ENCODE data around the gene TK1.

Gene TK1

GRCh38 chr17:78132767-78133178, 54.1 kb downstream of the TK1 start:
- DNase-seq: no peak

- DNase-seq: no peak
Observed at GRCh38 chr17:78132084-78132676, 54.7 kb downstream of the TK1 start.

- DNase-seq: no peak
Observed at GRCh38 chr17:78131172-78132083, 55.4 kb downstream of the TK1 start.

- DNase-seq: peak; percentile 58
Observed at GRCh38 chr17:78130437-78131101, 56.3 kb downstream of the TK1 start, which contains the start of gene TMC8. TSS of gene TMC8 (plus strand) at chr17:78130771. CDS start at chr17:78131589, 818 bp downstream.

- no peak for DNase-seq
Observed at GRCh38 chr17:78130090-78130436, 56.8 kb downstream of the TK1 start.

DNA sequence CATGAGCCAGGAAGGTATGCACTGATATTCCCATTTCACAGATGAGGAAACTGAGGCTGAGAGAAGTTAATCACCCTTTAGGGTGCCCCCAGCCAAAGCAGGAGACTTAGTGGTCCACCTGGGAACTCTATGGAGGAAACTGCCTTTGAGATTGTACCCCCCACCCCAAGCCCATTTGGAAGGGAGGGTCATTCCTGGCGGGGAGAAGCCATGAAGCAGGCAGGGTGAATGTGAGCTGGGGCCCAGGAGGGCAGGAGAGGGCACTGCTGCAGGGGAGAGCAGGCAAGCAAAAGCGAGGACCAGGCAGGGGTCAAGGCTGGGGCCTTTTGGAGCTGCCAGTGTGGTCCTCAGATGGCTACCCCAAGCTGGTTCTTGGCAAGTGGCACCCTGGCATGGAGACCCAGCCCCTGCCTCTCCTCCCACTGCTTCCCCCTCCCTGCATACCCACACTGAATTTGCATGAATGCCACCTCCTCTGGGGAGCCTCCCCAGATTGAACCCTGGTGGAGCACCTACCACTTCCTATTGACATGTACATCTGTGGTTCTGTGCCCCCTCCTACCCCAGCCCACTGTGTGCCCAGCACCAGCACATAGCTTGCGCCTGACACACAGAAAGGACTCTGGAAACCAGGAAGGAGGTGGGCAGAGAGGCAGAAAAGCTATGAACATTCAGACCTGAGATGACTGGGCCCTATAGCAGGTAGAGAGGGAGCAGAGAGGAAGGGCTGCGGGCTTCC, 57.3 kb downstream of the TK1 start:
- no peak for DNase-seq

- DNase-seq: peak; percentile 48
Observed at GRCh38 chr17:78128551-78129350, 58.1 kb downstream of the TK1 start, which contains the start of gene TMC6. TSS of gene TMC6 (minus strand) at chr17:78128755. CDS start at chr17:78126832, 1,923 bp downstream.

GRCh38 chr17:78127888-78128550, 58.8 kb downstream of the TK1 start:
- DNase-seq: no peak

DNA sequence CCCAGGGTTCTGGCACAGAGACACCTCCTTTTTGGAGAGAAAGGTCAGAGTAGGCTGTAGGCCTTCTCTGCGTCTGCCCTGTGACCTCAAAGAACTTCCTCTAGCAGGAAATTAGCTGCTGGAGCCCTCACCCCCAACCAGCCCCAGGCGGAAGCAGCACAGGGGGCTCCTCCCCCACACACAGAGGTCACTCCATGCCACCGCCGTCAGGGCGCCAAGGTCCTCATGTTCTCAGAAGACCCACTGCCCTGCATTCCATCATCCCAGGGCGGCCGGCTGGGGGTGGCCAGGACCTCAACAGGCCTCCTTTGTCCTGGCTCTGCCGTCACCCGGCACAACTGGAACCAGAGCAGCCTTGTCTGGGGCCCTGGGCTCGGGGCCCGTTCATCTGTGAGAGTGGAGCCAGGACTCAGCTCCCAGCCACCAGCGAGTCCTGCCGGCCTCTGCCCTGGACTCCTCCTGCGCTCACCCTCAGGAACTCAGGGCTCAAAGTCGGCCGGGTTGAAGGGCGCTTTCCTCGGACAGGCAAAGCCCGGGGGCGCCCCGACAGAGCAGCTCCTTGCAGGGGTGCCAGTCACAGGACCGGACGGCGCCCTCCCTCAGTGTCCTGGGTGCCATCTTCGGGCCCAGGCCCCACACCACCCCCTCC, 59.5 kb downstream of the TK1 start:
- peak; percentile 48 for DNase-seq

DNA sequence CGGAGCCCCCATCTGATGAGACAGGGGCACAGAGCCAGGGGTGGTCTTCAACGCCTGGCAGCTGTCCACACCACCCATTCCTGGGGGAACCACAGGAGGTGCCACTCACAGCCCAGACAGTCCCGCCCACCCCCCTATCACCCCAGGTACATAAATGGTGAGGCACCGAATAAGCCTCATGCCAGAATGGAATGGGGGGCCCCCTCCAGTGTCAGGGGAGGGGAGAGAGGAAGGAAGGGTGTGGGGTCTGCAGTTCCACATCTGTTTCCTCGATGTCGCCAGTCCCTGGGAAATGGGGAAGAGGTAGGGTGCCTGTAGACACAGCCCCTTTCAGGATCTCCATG, 60.0 kb downstream of the TK1 start:
- no peak for DNase-seq

DNA sequence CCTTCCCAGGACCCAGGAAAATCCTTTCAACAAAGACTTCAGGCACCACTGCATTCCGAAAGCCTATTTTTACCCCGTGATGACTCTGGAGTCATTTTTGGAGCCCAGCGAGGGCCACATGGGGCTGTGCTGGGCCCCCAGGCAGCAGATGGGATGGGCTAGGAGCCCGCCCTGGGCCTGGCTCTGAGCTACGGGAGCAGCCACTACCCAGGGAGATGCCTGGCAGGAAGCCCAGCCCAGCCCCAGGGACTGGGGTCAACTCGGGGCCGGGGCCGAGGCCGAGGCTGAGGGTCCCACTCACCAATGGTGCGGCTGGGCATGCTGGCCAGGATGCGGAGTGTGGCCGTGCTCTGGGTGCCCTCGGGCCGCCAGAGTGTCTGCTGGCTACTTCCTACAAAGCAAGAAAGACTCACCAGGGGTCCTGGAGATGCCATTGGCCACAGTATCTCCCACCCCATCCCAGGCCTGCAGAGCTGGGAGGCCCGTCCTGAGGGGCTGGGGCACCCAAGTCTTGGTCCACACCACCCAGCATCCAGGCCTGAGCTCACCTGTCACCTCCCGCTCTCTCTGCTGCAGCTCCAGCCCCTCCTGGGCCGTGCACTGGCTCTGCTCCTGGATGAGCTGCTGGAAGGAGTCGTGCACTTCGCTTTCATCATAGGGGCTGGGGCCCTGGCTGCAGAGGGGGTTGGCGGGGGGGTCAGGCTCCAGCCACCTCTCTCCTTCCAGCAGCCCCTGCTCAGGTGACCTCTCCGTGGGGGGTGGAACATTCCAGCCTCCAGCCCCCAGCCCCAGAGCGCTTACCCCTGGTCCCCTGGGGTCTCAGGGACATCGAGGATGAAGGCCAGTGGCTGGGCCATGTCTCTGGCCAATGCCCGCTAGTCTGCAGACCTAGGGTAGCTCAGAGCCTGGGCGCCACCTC, 60.6 kb downstream of the TK1 start:
- no peak for DNase-seq

- DNase-seq: no peak
Observed at GRCh38 chr17:78125138-78125913, 61.5 kb downstream of the TK1 start.

GRCh38 chr17:78124836-78125137, 62.1 kb downstream of the TK1 start:
- DNase-seq: no peak
